ENCODE results near the gene SSNA1.

DNA sequence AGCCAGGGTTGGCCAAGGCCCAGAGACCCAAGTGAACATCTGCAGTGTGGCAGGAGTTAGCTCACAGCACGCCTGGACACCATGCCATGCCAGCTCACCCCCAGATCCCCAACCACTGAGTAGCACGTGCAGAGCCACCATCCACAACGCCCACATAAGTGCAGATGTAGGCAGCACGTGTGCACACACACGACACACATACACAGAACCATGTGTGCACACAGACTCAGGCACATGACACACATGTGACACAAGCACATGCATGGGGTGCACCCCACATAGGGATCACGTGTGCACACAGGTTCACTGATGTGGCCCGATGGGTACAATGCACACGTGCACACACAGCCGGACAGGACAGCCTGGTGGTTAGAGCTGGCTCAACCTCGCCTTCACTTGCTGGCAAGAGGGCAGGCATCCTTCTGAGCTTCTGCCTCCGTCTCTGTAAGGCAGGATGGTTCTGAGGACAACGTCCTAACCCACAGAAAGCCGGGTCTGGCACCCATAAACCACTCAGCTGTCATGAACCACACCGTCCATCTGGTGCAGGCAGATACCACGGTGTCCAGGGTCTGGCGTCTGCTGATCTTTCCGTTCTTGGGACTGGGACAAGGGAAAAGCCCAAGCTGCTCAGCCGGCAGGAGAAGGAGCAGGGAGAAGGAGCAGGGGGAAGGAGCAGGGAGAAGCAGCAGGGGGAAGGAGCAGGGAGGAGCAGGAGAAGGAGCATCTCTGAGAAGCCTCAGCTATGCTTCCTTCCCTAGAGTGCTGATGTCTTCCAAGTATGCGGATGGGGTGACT lies 30.7 kb upstream of the SSNA1 start:
- TF ChIP-seq, protein P1, sequence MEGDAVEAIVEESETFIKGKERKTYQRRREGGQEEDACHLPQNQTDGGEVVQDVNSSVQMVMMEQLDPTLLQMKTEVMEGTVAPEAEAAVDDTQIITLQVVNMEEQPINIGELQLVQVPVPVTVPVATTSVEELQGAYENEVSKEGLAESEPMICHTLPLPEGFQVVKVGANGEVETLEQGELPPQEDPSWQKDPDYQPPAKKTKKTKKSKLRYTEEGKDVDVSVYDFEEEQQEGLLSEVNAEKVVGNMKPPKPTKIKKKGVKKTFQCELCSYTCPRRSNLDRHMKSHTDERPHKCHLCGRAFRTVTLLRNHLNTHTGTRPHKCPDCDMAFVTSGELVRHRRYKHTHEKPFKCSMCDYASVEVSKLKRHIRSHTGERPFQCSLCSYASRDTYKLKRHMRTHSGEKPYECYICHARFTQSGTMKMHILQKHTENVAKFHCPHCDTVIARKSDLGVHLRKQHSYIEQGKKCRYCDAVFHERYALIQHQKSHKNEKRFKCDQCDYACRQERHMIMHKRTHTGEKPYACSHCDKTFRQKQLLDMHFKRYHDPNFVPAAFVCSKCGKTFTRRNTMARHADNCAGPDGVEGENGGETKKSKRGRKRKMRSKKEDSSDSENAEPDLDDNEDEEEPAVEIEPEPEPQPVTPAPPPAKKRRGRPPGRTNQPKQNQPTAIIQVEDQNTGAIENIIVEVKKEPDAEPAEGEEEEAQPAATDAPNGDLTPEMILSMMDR (IDR thresholded peaks at IDR 0.05; ENCODE audit: borderline replicate concordance, extremely low read depth, low read length, poor library complexity, severe bottlenecking) = no peak
- TF ChIP-seq EZH2 (IDR thresholded peaks at IDR 0.05; ENCODE audit: borderline replicate concordance, low read depth, low read length, severe bottlenecking) = no peak

All from DND-41 (cell line).